SK-N-SH (cell line): Measurements from ENCODE around the gene HLA-DQA2. TPM values are rescaled to one million over a fixed set of nuclear protein-coding genes. Genes with fewer than 3 reads are reported as not detected.
"Not testable (repeated sequence)": the region's sequence is repeated elsewhere in the genome, so short reads cannot be mapped to it uniquely, and the experiment has no call there.

Experiments used
- CTCF ChIA-PET: fragments of 300-600, 350-600 bp; formaldehyde crosslinking; extraction: SDS; loops from one replicate; lab custom pipeline; 2021; lab: Yijun Ruan, JAX
- POLR2A ChIA-PET: fragments of 350-600 bp; sonication (Branson Sonifier 250); formaldehyde crosslinking; extraction: SDS; loops from one replicate; lab custom pipeline; 2020; ENCODE audit warnings: antibody characterized with exemption, inconsistent platforms; lab: Yijun Ruan, JAX
- DNase-seq: peaks from one replicate; pipeline ENCODE4 v3.0.0; 2012
- H2AFZ ChIP-seq: fragments of 200-600 bp; sonication (generic); 2 replicates; pipeline ENCODE4 v1.8.1; 2016; ENCODE audit warnings: antibody characterized with exemption, mild to moderate bottlenecking, low read depth
- H3F3A ChIP-seq: fragments of 200-600 bp; sonication (generic); replicated peaks from 2 replicates; pipeline ENCODE3; 2016; ENCODE audit warnings: antibody characterized with exemption, mild to moderate bottlenecking; ENCODE audit not compliant: insufficient read depth
- H3K27ac ChIP-seq, 2 experiments: fragments of 200-500 bp in 1 of 2; fragments of 200-600 bp in 1 of 2; sonication (Bioruptor generic) in 1 of 2; sonication (generic), shearing (Covaris generic) in 1 of 2; 2 replicates each; pipeline versions ENCODE4 v1.5.1 to v1.6.1; 2014 to 2016; ENCODE audit warnings: low read depth in 2 of 2, inconsistent platforms in 1 of 2, low read length in 1 of 2, mild to moderate bottlenecking in 1 of 2, mixed read lengths in 1 of 2
- H3K27me3 ChIP-seq: fragments of 200-600 bp; sonication (generic), shearing (Covaris generic); 2 replicates; pipeline ENCODE4 v1.6.1; 2016; ENCODE audit warnings: mixed run types; ENCODE audit not compliant: insufficient read depth
- H3K36me3 ChIP-seq, 2 experiments: fragments of 200-500 bp in 1 of 2; fragments of 200-600 bp in 1 of 2; sonication (Bioruptor generic) in 1 of 2; sonication (generic) in 1 of 2; replicated peaks in 1 of 2; 2 replicates each; pipeline versions ENCODE3 to v1.5.1; 2014 to 2016; ENCODE audit warnings: low read length in 1 of 2, mild to moderate bottlenecking in 1 of 2; ENCODE audit not compliant: insufficient read depth in 2 of 2, control insufficient read depth in 1 of 2
- H3K4me1 ChIP-seq, 2 experiments: fragments of 200-500 bp in 1 of 2; fragments of 200-600 bp in 1 of 2; sonication (Bioruptor generic) in 1 of 2; sonication (generic), shearing (Covaris generic) in 1 of 2; 2 replicates each; pipeline versions ENCODE4 v1.5.1 to v1.6.1; 2014 to 2016; ENCODE audit warnings: low read depth in 1 of 2, low read length in 1 of 2, mixed run types in 1 of 2; ENCODE audit not compliant: insufficient read depth in 2 of 2, control insufficient read depth in 1 of 2
- H3K4me2 ChIP-seq: fragments of 200-600 bp; sonication (generic), shearing (Covaris generic); 2 replicates; pipeline ENCODE4 v1.6.1; 2017; ENCODE audit warnings: mixed run types
- H3K4me3 ChIP-seq, 2 experiments: fragments of 200-500 bp in 1 of 2; fragments of 200-600 bp in 1 of 2; sonication (Bioruptor generic) in 1 of 2; sonication (generic), shearing (Covaris generic) in 1 of 2; 2 replicates each; pipeline versions ENCODE4 v1.5.1 to v1.8.1; 2014 to 2016; ENCODE audit warnings: low read depth in 2 of 2, inconsistent platforms in 1 of 2, low read length in 1 of 2, mild to moderate bottlenecking in 1 of 2, mixed read lengths in 1 of 2, moderate library complexity in 1 of 2
- H3K79me2 ChIP-seq: fragments of 200-600 bp; sonication (generic); 2 replicates; pipeline ENCODE4 v1.8.1; 2017; ENCODE audit warnings: mild to moderate bottlenecking; ENCODE audit not compliant: insufficient read depth
- H3K9ac ChIP-seq: fragments of 200-600 bp; sonication (generic); 2 replicates; pipeline ENCODE4 v1.6.1; 2017; ENCODE audit warnings: mixed run types
- H3K9me2 ChIP-seq: fragments of 200-600 bp; sonication (generic); 2 replicates; pipeline ENCODE4 v1.6.1; 2017; ENCODE audit warnings: mixed run types
- H3K9me3 ChIP-seq: fragments of 200-600 bp; sonication (generic); 2 replicates; pipeline ENCODE4 v1.6.1; 2017; ENCODE audit warnings: mixed run types, mild to moderate bottlenecking, moderate library complexity
- H4K20me1 ChIP-seq: fragments of 200-600 bp; sonication (generic); 2 replicates; pipeline ENCODE4 v1.6.1; 2017; ENCODE audit warnings: mild to moderate bottlenecking, mixed run types; ENCODE audit not compliant: insufficient read depth
- ELF1 ChIP-seq: IDR thresholded peaks from 2 replicates; pipeline ENCODE4 v1.4.0; 2012
- EP300 ChIP-seq, 2 experiments: IDR thresholded peaks; 2 replicates each; pipeline versions ENCODE4 v1.4.0 to v1.6.1; 2012; ENCODE audit warnings: borderline replicate concordance in 1 of 2, low read depth in 1 of 2, low read length in 1 of 2
- EZH2phosphoT487 ChIP-seq: fragments of 200-600 bp; sonication (generic); IDR thresholded peaks from 2 replicates; pipeline ENCODE4 v1.6.1; 2017; ENCODE audit warnings: low read depth, mixed run types, mild to moderate bottlenecking, antibody characterized with exemption, moderate library complexity, borderline replicate concordance
- FOXM1 ChIP-seq: IDR thresholded peaks from 2 replicates; pipeline ENCODE4 v1.4.0; 2012; ENCODE audit warnings: low read depth, mild to moderate bottlenecking
- GABPA ChIP-seq: IDR thresholded peaks from 2 replicates; pipeline ENCODE4 v1.4.0; 2012; ENCODE audit warnings: low read depth, mild to moderate bottlenecking
- GATA2 ChIP-seq: sonication (generic); formaldehyde crosslinking; IDR thresholded peaks from 2 replicates; pipeline ENCODE4 v1.5.0; 2020; ENCODE audit warnings: mild to moderate bottlenecking, missing genetic modification reagents
- JUND ChIP-seq: IDR thresholded peaks from 2 replicates; pipeline ENCODE4 v1.4.0; 2012
- NRF1 ChIP-seq: IDR thresholded peaks from 2 replicates; pipeline ENCODE4 v1.6.1; 2012; ENCODE audit warnings: low read depth, mild to moderate bottlenecking, low read length
- POLR2AphosphoS5 ChIP-seq: IDR thresholded peaks from 2 replicates; pipeline ENCODE4 v1.6.1; 2012; ENCODE audit warnings: low read depth, low read length
- RFX5 ChIP-seq: IDR thresholded peaks from 2 replicates; pipeline ENCODE4 v1.6.1; 2012; ENCODE audit warnings: mild to moderate bottlenecking, improper control_type of control experiment, low read length
- SIN3A ChIP-seq: IDR thresholded peaks from 2 replicates; pipeline ENCODE4 v1.6.1; 2012; ENCODE audit warnings: low read depth, mild to moderate bottlenecking, low read length, moderate library complexity, borderline replicate concordance
- TCF12 ChIP-seq: IDR thresholded peaks from 2 replicates; pipeline ENCODE4 v1.4.0; 2012
- TEAD4 ChIP-seq: IDR thresholded peaks from 2 replicates; pipeline ENCODE4 v1.4.0; 2012; ENCODE audit warnings: mild to moderate bottlenecking, borderline replicate concordance; ENCODE audit not compliant: insufficient read depth
- WGBS: methylation state at CpG from one replicate; pipeline ENCODE4 v1.1.6; 2017; ENCODE audit warnings: low lambda C conversion rate; 5-methylcytosine and 5-hydroxymethylcytosine counted together
- polyA plus RNA-seq, 3 experiments: library from polyadenylated mRNA; depleted of rRNA; stranded (reverse); fragments of >200 nt; gene quantifications; 2 replicates each; pipeline ENCODE4 v1.2.3, GENCODE V29; 2012
- TF ChIP-seq, protein P1 (sequence below): fragments of 200-600 bp; sonication (generic); IDR thresholded peaks from 2 replicates; pipeline ENCODE4 v1.6.1; 2017; ENCODE audit warnings: antibody characterized with exemption, mild to moderate bottlenecking, moderate library complexity
- TF ChIP-seq, protein P2 (sequence below): IDR thresholded peaks from 2 replicates; pipeline ENCODE4 v1.4.0; 2012; ENCODE audit warnings: low read depth, borderline replicate concordance
- TF ChIP-seq, protein P3 (sequence below): fragments of 150-350 bp; IDR thresholded peaks from 2 replicates; pipeline ENCODE4 v1.6.1; 2017; ENCODE audit warnings: antibody characterized with exemption, low read length, low read depth, borderline replicate concordance

Gene HLA-DQA2
- polyA plus RNA-seq, 1 of the 3 experiments (the other 2 are of a cell fraction): not detected

GRCh38 chr6:32775071-32775470, 33.9 kb downstream of the HLA-DQA2 start:
- no peaks in the 10 kb centered on the region for H3K9me3 ChIP-seq
- no peak overlapping the region for H3K9ac ChIP-seq
- no peak overlapping the region for H2AFZ ChIP-seq
- H3K79me2 ChIP-seq: no peaks in the 10 kb centered on the region
- no peak overlapping the region for H3K27ac ChIP-seq
- no peaks in the 10 kb centered on the region for H3K36me3 ChIP-seq
- DNase-seq: no peak
- TF ChIP-seq POLR2AphosphoS5 (no peak), TEAD4 (no peak), EZH2phosphoT487 (no peak), GABPA (no peak), EP300 (IDR thresholded peaks at IDR 0.05; ENCODE audit: borderline replicate concordance in 1 of 2, low read depth in 1 of 2, low read length in 1 of 2) (no peak), FOXM1 (no peak), TCF12 (no peak), NRF1 (no peak)
- TF ChIP-seq, protein P1, sequence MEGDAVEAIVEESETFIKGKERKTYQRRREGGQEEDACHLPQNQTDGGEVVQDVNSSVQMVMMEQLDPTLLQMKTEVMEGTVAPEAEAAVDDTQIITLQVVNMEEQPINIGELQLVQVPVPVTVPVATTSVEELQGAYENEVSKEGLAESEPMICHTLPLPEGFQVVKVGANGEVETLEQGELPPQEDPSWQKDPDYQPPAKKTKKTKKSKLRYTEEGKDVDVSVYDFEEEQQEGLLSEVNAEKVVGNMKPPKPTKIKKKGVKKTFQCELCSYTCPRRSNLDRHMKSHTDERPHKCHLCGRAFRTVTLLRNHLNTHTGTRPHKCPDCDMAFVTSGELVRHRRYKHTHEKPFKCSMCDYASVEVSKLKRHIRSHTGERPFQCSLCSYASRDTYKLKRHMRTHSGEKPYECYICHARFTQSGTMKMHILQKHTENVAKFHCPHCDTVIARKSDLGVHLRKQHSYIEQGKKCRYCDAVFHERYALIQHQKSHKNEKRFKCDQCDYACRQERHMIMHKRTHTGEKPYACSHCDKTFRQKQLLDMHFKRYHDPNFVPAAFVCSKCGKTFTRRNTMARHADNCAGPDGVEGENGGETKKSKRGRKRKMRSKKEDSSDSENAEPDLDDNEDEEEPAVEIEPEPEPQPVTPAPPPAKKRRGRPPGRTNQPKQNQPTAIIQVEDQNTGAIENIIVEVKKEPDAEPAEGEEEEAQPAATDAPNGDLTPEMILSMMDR: no peak
- TF ChIP-seq, protein P2, sequence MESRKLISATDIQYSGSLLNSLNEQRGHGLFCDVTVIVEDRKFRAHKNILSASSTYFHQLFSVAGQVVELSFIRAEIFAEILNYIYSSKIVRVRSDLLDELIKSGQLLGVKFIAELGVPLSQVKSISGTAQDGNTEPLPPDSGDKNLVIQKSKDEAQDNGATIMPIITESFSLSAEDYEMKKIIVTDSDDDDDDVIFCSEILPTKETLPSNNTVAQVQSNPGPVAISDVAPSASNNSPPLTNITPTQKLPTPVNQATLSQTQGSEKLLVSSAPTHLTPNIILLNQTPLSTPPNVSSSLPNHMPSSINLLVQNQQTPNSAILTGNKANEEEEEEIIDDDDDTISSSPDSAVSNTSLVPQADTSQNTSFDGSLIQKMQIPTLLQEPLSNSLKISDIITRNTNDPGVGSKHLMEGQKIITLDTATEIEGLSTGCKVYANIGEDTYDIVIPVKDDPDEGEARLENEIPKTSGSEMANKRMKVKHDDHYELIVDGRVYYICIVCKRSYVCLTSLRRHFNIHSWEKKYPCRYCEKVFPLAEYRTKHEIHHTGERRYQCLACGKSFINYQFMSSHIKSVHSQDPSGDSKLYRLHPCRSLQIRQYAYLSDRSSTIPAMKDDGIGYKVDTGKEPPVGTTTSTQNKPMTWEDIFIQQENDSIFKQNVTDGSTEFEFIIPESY: no peak
- TF ChIP-seq, protein P3, sequence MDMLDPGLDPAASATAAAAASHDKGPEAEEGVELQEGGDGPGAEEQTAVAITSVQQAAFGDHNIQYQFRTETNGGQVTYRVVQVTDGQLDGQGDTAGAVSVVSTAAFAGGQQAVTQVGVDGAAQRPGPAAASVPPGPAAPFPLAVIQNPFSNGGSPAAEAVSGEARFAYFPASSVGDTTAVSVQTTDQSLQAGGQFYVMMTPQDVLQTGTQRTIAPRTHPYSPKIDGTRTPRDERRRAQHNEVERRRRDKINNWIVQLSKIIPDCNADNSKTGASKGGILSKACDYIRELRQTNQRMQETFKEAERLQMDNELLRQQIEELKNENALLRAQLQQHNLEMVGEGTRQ: no peak
- no peak overlapping the region for H3K4me3 ChIP-seq
- peaks cover 13% of the 10 kb centered on the region for H3K27me3 ChIP-seq
- 0% methylated on average over 1 of the region's 1 CpG for WGBS
- no peaks in the 10 kb centered on the region for H3K4me1 ChIP-seq
- no peaks in the 10 kb centered on the region for H4K20me1 ChIP-seq
- CTCF ChIA-PET: no interaction called here
- POLR2A ChIA-PET: no interaction called here
- H3F3A ChIP-seq: no peaks in the 10 kb centered on the region
- no peak overlapping the region for H3K4me2 ChIP-seq
- H3K9me2 ChIP-seq: no peaks in the 10 kb centered on the region

DNA sequence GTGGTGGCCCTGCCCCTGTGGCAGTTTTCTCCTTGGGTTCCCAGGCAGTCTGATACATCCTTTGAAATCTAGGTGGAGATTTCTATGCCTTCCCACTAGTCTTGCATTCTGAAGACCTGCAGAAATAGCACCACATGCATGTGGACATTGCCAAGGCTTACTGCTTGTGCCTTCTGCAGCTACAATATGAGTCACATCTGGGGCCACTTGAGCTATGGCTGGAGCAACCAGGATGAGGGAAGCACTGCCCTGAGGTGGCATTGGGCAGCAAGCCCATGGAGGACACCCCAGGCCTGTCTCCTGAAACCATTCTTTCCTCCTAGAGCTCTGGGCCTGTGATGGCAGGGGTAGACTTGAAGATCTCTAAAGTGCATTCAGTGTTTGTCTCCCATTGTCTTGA, 37.8 kb downstream of the HLA-DQA2 start:
- Histone ChIP-seq H3K36me3 (no peaks in the 10 kb centered on the region), H3F3A (no peaks in the 10 kb centered on the region), H3K9ac (no peak overlapping the region), H3K4me3 (no peak overlapping the region), H3K79me2 (no peaks in the 10 kb centered on the region), H3K4me1 (no peaks in the 10 kb centered on the region), H3K4me2 (no peak overlapping the region), H2AFZ (no peak overlapping the region), H3K27ac (no peak overlapping the region), H3K9me2 (no peaks in the 10 kb centered on the region), H4K20me1 (no peaks in the 10 kb centered on the region), H3K27me3 (peaks cover 5% of the 10 kb centered on the region; the same call in 1 of the 2 replicates), H3K9me3 (no peaks in the 10 kb centered on the region)
- TF ChIP-seq ELF1 (no peak), JUND (no peak), GATA2 (no peak), SIN3A (no peak), RFX5 (no peak)
- ChIA-PET CTCF (no interaction called here), POLR2A (no interaction called here)
- DNase-seq: no peak

- CTCF ChIA-PET: interaction anchor here (0.8 kb wide), 1 partner anchor 85 kb away, joined by 3 read pairs; no protein-coding TSS in a partner anchor
- POLR2A ChIA-PET, DNase-seq: not testable (repeated sequence)
These were observed 41.7 kb downstream of the HLA-DQA2 start for GRCh38 chr6:32782923-32783322.

More at GRCh38 chr6:32782923-32783322, 41.7 kb downstream of the HLA-DQA2 start:
- not testable (repeated sequence) for H4K20me1 ChIP-seq, H3K9me3 ChIP-seq, H3K9ac ChIP-seq, H3K36me3 ChIP-seq, H3K27ac ChIP-seq, H3K9me2 ChIP-seq, H3K79me2 ChIP-seq, H3K27me3 ChIP-seq, H3K4me1 ChIP-seq, H3F3A ChIP-seq, H3K4me2 ChIP-seq, H2AFZ ChIP-seq, H3K4me3 ChIP-seq
